Mucosa of descending colon (tissue), 3 donors: ENCODE data around the gene JAM3. TPM values are rescaled to one million over a fixed set of nuclear protein-coding genes. Genes with fewer than 3 reads are reported as not detected.

ENCODE experiments used
- ATAC-seq: fragments of 200-7000 bp; cut with Tn5 transposase; one replicate; pipeline ENCODE4 v1.9.1; 2020; ENCODE audit warnings: mild to moderate bottlenecking, moderate library complexity
- DNase-seq, 3 donors: peaks; one replicate each; pipeline ENCODE4 v3.0.0-alpha.2; 2020
- H3K36me3 ChIP-seq: fragments of 200-600 bp; one replicate; pipeline ENCODE4 v1.8.0; 2021; ENCODE audit warnings: low read depth, mild to moderate bottlenecking
- H3K4me1 ChIP-seq: fragments of 200-600 bp; one replicate; pipeline ENCODE4 v1.8.0; 2021; ENCODE audit warnings: low read depth, mild to moderate bottlenecking
- H3K4me3 ChIP-seq: fragments of 200-600 bp; one replicate; pipeline ENCODE4 v1.8.0; 2021; ENCODE audit warnings: mild to moderate bottlenecking
- H3K9me3 ChIP-seq: fragments of 200-600 bp; one replicate; pipeline ENCODE4 v1.8.0; 2021; ENCODE audit warnings: mild to moderate bottlenecking
- CTCF ChIP-seq: fragments of 200-600 bp; IDR thresholded peaks from one replicate; pipeline ENCODE4 v1.8.0; 2022; ENCODE audit warnings: antibody characterized with exemption, mild to moderate bottlenecking
- intact Hi-C, 2 donors: fragments of 100-400 bp; cut with DNase I in 1 of 2; cut with micrococcal nuclease in 1 of 2; formaldehyde crosslinking; loops; one replicate each; pipeline versions ENCODE4 v1.11.0 to v1.11.1; 2022; cut with DNase I, micrococcal nuclease
- total RNA-seq, 3 donors: library from RNA; stranded (reverse); fragmentation: NEBNext Ultra II Directional in 2 of 3; extraction: Animal tissue kit (Norgen Biotek cat#: 25700) in 2 of 3; gene quantifications; one replicate each; pipeline versions ENCODE4 v1.2.1 to v1.2.4, GENCODE V29; 2021 to 2023
- donor health status: DM: no; HTN: no; CAD: no; lungs with moderate emphysema.
- donor health status: DM: no; HTN: no; CAD: no.
- donor health status: DM: no; HTN: yes; CAD: no.

The JAM3 gene
- total RNA-seq, 3 donors from 2014 or later: 5.4 to 62.7 (median 5.5) TPM

- no peak for ATAC-seq
- intact Hi-C loops: no loop called here
- Histone ChIP-seq H3K4me1 (no peaks in the 10 kb centered on the region), H3K36me3 (no peaks in the 10 kb centered on the region), H3K4me3 (no peak overlapping the region), H3K9me3 (no peaks in the 10 kb centered on the region)
- DNase-seq: no peak
- no peak for TF ChIP-seq CTCF
These were observed 52.2 kb downstream of the JAM3 start for GRCh38 chr11:134120921-134121526.

- H3K36me3 ChIP-seq: no peaks in the 10 kb centered on the region
- DNase-seq: peak; percentile 16 to 52 (median 40)
- no peaks in the 10 kb centered on the region for H3K9me3 ChIP-seq
- no peaks in the 10 kb centered on the region for H3K4me1 ChIP-seq
- intact Hi-C loops: no loop called here
- no peak for TF ChIP-seq CTCF
- no peak overlapping the region for H3K4me3 ChIP-seq
- peak; percentile 67 for ATAC-seq
These were observed 56.0 kb downstream of the JAM3 start for GRCh38 chr11:134124660-134125451.

GRCh38 chr11:134125507-134125906 is 56.6 kb downstream of the JAM3 start:
- intact Hi-C loops: no loop called here
- Histone ChIP-seq H3K36me3 (no peaks in the 10 kb centered on the region), H3K9me3 (no peaks in the 10 kb centered on the region), H3K4me1 (no peaks in the 10 kb centered on the region), H3K4me3 (no peak overlapping the region)
- DNase-seq: no peak
- no peak for ATAC-seq
- no peak for TF ChIP-seq CTCF

- intact Hi-C loops: no loop called here
- peaks cover under 1% of the 10 kb centered on the region for H3K9me3 ChIP-seq
- H3K36me3 ChIP-seq: no peaks in the 10 kb centered on the region
- ATAC-seq: peak; percentile 62
- TF ChIP-seq CTCF: no peak
- no peak overlapping the region for H3K4me3 ChIP-seq
- DNase-seq: no peak
- no peaks in the 10 kb centered on the region for H3K4me1 ChIP-seq
These were observed 57.4 kb downstream of the JAM3 start for GRCh38 chr11:134126217-134126822.

- ATAC-seq: no peak
- no peak overlapping the region for H3K4me3 ChIP-seq
- no peak for DNase-seq
- no peaks in the 10 kb centered on the region for H3K36me3 ChIP-seq
- intact Hi-C loops: no loop called here
- TF ChIP-seq CTCF: no peak
- H3K9me3 ChIP-seq: peaks cover 9% of the 10 kb centered on the region
- no peaks in the 10 kb centered on the region for H3K4me1 ChIP-seq
These were observed 62.9 kb downstream of the JAM3 start for GRCh38 chr11:134131628-134132244.
